GM21447 (cell line): ENCODE results near the gene VPS50.
"Not testable (repeated sequence)": the region's sequence is repeated elsewhere in the genome, so short reads cannot be mapped to it uniquely, and the experiment has no call there.

ENCODE experiments used
- ATAC-seq: cut with Tn5 transposase; IDR thresholded peaks from one replicate; pipeline ENCODE4 v1.9.1; 2021; ENCODE audit not compliant: unreplicated experiment

Gene VPS50

DNA sequence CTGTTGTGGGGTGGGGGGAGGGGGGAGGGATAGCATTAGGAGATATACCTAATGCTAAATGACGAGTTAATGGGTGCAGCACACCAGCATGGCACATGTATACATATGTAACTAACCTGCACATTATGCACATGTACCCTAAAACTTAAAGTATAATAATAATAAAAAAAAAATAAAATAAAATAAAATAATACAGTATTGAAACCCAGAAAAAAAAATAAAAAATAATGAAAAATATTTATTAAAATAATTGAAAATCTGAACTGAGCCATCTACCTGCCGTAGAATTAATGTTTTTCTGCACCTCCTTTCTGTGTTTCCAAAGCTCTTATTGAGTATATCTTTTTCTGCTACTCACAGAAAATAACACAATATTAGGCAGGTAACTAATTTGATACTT lies 94.1 kb downstream of the VPS50 start:
- ATAC-seq: not testable (repeated sequence)

DNA sequence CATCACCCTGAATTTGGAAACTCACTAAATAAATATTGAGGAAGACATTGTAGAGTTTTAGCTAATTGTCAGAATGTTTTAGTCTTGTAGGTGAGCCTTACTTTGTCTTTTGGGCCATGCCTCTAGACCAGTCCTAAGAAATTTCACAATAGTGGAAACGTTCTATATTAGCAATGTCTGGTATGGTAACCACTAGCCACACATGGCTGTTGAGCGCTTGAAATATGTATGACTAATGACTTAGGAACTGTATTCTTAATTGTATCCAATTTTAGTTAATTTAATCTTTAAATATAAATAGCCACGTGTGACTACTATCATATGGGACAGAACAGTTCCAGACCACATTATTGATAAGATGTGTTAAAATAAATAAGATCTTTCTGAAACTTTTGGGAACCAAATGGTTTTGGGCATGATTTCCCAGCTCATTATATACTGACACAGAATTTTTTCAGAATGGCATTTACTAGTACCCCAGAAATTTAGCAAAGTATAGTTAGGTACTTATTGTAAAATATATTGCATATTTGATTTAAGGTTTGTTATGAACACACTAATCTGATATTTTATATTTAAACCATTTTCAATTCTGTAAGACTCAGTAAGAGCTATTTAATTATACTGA lies 95.0 kb downstream of the VPS50 start:
- no peak for ATAC-seq

DNA sequence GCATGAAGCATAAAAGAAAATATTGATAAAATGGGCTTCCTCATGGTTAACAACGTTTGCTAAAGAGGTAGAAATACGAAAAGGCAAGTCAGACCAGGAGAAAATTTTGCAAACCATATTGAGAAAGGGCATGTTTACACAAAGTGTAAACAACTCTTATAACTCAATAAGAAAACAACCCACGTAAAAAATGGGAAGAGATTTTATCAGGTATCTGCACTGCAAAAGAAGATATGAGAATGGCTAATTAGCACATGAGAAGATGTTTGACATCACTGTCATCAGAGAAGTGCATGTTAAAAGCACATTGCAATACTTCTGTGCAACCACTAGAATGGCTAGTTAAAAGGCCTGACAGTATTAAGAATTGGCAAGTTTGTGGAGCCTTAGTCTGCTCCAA lies 99.5 kb downstream of the VPS50 start:
- no peak for ATAC-seq

DNA sequence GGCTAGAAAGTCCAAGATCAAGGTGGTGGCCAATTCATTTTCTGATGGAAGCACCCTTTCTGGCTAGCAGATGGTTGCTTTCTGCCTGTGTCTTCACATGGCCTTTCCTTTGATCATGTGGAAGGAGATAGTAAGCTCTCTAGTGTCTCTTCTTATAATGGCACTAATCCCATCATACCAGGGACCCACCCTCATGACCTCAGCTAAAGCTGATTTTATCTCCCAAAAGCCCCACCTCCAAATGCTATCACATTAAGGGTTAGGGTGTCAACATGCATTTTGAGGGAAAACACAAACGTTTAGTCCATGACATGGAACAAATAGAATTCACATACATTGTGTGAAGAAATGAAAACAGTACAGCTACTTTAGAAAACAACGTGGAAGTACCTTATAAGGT lies 100.0 kb downstream of the VPS50 start:
- ATAC-seq: no peak

DNA sequence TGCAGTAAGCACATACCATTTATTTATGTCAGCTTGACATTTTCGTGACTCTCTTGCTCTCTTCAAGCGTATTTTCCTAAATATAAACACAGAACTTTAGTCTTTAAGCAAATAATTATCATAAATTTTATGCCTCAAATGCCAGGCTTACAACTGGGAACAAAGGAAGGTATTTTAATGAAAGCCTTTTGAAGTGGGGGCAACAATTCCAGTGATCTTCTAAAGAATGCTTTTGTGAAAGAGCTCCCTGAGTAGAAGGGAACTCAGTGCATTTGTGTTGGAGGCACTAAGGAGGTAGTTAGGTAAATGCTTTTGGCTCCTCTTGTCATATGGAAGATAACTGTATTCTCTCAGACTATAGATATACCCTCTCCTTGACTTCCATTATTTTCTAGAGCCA lies 104.9 kb downstream of the VPS50 start:
- no peak for ATAC-seq

DNA sequence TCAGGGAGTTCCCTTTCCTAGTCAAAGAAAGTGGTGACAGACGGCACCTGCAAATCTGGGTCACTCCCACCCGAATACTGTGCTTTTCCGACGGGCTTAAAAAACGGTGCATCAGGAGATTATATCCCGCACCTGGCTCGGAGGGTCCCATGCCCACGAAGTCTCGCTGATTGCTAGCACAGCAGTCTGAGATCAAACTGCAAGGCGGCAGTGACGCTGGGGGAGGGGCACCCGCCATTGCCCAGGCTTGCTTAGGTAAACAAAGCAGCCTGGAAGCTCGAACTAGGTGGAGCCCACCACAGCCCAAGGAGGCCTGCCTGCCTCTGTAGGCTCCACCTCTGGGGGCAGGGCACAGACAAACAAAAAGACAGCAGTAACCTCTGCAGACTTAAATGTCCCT lies 110.0 kb downstream of the VPS50 start:
- not testable (repeated sequence) for ATAC-seq

DNA sequence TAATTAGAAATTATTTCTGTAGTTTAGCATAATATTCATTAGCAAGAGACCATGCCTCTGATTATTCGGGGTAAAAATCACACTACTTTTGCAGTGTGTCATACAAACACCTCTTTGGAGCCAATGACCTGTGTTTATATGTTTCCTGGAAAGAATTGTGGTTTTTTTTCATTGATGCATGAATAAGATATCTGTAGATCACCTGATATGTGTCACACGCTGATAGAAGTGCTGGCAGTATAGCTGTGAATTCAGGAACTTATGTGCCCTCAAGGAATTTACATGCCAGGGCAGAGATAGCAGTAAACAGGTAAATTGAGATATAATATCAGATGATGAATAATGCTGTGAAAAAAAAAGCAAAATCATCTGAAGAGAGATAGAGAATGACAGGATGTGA lies 118.2 kb downstream of the VPS50 start:
- ATAC-seq: no peak

DNA sequence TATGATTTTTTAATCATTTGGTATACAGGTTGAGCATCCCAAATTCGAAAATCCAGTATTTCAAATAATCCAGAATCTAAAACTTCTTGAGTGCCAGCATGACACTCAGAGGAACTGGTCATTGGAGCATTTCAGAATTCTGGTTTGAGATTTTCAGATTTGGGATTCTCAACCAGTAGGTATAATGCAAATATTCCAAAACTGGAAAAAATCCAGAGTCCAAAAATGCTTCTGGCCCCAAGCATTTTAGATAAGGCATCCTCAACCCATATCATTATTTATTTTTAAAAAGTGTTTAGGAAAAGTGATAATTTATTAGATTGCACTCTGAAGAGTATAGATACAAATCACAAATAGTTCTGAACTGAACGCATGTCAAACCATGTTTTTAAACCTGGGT lies 120.7 kb downstream of the VPS50 start:
- no peak for ATAC-seq

DNA sequence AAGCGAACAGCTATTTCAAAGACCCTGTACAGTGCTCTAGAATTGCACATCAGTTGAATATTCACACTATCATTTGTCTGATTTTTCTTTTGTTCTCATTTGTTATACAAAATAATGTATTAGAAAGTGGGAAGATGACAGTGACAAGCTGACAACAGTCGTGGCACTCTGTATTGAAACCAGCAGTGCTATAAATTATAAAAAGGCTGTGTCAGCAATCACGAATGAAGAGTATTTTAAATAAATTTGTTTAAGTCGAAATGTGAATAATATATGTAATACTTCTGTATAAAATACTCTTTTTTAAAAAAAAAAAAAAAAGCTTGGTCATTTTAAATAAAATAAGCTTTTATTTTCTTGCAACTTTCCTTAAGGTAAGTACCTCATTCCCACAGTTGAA lies 122.6 kb downstream of the VPS50 start:
- no peak for ATAC-seq

DNA sequence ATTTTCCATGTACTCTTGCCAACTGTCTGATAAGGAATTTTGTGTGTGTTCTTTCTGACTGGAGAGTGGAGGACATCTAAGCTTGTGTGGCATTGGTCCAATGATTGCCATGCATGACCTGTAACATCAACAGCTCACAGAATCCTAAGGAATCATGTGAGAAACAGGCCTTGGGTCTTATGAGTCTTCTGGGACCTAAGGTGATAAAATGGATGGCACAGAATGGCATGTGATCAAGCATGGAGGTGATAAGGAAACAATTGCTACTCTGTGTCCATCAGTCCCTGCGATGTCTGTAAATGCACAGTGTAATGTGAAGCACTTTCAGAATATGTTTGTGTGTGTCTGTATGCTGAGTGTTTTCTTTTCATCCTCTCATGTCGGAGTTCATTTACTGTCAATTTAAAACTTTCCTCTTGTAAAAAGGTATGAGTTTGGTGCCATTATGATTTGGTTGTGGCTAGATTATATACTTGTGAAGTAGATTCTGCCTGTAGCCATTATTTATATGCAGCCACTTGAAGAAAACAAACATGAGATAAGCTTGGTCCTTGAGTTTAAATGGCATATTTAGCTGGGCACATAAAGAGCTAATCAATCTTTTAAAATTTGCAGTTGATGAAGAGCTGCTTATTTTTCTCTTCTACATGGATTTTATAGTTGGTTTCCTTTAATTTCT lies 127.5 kb downstream of the VPS50 start:
- no peak for ATAC-seq

DNA sequence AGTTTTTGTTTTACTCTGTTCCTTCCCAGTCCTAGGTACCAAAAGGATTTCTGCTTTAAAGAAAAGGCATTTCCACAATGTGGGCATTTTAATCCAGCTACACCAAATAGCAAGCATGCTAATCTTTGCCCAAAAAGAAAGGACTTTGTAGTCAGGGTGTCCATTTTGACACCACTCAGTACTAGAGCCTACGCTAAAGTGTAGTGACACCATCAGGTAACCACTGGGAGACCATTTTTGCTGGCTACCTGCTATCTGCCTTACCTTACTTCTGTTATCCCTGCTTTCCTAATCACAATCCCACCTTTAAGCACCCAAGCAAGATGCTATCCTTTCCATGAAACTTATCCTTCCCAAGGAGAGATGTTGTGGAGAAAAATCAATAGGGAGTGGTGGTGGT lies 129.7 kb downstream of the VPS50 start:
- no peak for ATAC-seq

DNA sequence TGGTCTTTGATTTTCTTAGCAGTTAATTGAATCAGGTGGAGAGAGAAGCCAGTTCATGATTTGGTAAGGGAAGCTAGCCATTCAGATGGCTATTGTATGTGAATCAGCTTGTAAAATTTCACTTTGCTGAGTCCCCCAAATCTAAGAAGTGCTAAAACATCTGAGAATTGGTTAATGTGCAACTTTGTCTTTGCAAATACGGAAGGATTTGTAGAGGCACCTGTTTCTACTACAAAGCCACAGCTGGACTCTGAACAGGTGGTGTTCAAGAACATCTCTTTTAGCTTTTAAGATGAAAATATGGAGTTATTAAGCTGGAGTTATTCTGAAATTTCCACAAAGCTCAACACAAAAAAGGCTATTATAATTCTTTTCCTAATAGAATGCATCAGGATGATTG lies 132.6 kb downstream of the VPS50 start:
- ATAC-seq: no peak

DNA sequence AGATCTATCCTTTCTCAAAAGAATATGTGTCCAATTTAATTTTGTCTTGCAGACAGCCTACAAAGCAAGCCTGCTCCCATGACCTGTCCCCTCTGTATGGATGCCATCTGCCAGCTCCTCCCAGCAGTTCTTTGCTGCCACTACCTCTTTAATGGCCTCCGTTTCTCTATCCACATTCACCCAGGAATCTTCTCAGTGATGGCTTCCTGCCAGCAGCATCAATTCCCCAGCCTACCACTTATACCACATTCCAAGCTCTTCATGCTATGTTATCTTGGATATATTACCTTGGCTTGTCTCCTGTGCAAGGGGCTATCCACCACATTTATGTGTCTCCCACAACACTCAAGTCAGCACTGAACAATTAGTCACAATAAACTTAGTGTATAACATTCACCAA lies 133.2 kb downstream of the VPS50 start:
- no peak for ATAC-seq

DNA sequence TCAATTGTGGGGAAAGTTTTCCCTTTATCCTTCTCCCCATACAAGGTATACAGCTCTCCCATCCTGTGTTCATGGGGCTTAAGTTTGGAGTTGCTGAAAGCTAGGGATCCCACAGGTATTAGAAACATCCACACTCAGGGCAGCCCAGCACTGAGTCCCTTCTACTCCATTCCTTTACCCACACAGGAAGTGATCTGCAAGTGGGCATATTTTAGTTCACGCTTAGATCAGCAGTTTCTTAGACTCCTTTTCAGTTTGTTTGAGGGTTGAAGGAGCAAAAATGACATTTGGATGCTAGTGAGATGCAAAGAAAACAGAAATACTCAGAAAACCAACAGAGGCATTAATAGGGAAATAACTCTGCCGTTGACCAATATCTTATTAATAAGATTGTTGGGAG lies 134.7 kb downstream of the VPS50 start:
- ATAC-seq: no peak

DNA sequence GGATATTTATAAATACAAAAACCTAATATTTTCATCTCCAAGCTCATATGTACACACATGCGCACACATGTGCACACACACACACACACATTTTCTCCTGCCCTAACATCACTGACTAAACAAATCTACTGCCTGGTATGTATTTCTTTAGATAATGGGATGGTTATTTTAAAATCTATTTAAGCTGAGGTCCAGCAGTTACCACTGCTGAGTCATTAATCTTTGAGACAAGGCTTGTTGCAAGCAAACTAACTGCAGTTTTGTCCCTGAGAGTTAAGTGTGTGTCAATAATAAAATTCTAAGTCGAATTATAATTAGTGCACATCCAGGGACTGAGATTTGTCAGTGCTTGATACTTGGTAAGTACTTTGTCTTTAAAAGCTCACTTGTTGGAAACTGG lies 135.1 kb downstream of the VPS50 start:
- no peak for ATAC-seq

DNA sequence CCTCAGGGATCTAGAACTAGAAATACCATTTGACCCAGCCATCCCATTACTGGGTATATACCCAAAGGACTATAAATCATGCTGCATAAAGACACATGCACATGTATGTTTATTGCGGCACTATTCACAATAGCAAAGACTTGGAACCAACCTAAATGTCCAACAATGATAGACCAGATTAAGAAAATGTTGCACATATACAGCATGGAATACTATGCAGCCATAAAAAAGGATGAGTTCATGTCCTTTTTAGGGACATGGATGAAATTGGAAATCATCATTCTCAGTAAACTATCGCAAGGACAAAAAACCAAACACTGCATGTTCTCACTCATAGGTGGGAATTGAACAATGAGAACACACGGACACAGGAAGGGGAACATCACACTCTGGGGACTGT lies 138.8 kb downstream of the VPS50 start:
- ATAC-seq: not testable (repeated sequence)

DNA sequence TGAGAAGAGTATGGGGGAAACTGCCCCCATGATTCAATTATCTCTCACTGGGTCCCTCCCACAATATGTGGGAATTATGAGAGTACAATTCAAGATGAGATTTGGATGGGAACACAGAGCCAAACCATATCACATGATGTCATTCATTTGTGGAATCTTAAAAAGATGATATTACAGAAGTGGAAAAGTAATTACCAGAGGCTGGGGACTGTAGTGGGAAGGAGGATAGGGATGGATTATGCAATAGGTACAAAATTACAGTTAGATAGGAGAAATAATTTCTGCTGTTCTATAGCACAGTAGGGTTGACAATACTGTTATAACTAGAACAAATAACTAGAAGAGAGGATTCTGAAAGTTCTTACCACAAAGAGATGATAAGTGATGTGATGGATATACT lies 141.4 kb downstream of the VPS50 start:
- no peak for ATAC-seq

DNA sequence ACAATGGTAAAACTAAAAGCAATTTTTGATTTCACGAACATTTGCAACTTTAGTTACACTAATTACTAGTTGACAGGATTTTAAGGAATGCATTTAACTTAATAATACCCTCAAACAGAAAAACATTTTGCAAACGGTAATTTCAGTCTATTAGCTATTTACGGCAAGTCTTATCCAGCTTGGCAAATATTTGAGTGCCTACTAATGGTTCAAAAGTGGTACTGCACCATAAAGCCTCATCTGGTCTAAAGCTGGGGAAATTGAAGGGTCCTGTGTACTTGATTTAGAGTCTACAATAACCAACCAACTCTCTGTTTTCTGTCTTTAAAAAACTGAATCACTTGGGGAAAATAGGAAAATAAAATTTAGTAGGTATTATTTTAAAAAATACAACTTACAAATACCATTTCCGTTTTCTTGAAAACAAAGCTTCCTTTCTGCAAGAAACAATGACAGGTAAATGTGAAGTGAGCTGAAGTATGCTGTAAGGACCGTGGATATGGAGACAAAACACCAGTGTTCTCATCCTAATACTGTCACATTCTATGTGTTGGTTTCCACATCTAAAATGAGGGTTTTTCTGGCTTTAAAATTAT lies 142.3 kb downstream of the VPS50 start:
- ATAC-seq: peak; percentile 64

DNA sequence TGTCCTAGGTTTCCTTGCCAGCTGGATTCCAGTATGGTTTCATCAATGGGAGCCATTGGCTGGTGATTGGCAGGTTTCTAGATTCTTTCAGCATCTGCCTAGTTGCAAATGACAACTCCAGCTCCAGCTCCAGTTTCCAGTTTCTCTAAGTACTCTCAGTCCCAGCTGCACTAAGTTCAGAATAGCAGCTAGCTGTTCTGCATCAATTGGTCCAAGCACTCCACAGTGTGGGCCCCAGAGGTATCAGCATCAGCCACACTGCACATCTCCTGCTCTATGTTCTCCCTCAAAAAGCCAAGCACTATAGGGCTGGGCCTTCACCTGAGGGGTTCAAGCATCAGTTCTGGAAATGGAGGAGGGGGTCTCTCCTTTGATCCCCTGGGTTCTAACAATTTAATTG lies 143.4 kb downstream of the VPS50 start:
- peak; percentile 60 for ATAC-seq

DNA sequence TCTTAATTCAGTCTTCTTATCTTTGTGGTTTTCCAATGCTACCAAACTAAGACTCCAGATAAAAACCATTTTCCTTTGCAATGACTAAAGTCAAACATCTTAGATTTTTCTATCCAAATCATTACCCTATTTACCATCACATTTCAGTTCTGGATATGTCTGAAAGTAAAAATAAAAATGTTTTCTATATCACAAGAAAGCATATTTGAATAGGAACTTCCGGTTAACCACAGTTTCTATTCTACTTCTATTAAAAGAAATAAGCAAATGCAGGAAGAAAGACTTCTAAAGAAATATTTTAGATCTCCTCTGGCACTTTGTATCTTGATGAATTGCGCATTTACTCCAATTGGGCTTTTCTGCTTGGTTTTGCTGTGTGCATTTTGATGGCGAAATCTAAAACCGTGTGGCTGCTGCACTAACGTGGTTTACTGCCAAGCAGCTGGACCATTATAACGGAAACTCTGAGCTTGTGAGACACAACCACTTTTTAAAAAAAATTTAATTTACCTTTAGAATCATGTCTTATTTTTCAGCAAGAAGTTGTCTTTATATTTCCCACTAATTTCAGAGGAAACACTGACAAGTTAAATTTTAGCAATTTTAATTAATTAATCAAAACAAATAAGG lies 146.1 kb downstream of the VPS50 start:
- ATAC-seq: no peak

DNA sequence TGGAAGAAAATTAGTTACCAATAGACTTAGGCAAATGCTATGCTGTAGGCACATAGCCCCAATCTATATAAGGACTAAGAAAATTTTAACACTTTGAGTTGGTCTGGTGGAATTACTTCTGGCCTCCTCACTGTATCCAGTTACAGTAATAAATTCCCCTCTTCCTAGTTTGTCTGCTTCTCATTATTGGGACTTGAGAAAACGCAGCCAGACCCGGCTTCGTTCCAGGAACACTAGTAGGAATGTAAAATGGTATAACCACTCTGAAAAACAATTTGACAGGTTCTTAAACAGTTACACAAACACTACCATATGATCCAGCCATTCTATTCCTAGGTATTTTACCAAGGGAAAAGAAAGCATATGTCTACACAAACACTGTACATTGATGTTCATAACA lies 150.2 kb downstream of the VPS50 start:
- no peak for ATAC-seq

DNA sequence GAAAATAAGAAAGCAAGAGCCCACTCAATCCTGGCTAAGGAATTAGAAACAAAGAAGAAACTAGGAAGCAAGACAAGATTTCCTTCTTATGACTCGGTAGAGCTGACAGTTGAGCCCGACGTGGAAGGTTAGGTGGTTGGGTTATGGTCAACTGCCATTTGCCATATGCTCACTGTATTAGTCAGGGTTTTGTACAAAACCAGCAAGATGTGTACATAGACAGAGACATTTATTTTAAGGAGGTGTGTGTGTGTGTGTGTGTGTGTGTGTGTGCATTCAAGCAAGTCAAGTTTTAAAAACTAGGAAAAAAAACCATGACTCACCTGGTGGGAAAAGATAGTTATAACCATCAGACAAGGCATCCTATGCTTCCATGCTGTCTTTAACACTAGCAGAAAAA lies 158.5 kb downstream of the VPS50 start:
- ATAC-seq: no peak
